D721Med (cell line): ENCODE measurements around the gene ZC3H12C.

Experiments
- DNase-seq: peaks from one replicate; pipeline ENCODE4 v3.0.0; 2011; ENCODE audit warnings: low spot score; ENCODE audit not compliant: insufficient read length
- FAIRE-seq: peaks from 2 replicates; lab custom pipeline; 2011; peaks lifted over from hg19 to GRCh38; lab: Jason Lieb, UNC
- TF ChIP-seq, protein P1 (sequence below): IDR thresholded peaks from 2 replicates; pipeline ENCODE4 v1.5.1; 2012; ENCODE audit warnings: mild to moderate bottlenecking, control low read depth; ENCODE audit not compliant: insufficient read depth; ENCODE audit errors: missing control alignments

ZC3H12C gene

DNA sequence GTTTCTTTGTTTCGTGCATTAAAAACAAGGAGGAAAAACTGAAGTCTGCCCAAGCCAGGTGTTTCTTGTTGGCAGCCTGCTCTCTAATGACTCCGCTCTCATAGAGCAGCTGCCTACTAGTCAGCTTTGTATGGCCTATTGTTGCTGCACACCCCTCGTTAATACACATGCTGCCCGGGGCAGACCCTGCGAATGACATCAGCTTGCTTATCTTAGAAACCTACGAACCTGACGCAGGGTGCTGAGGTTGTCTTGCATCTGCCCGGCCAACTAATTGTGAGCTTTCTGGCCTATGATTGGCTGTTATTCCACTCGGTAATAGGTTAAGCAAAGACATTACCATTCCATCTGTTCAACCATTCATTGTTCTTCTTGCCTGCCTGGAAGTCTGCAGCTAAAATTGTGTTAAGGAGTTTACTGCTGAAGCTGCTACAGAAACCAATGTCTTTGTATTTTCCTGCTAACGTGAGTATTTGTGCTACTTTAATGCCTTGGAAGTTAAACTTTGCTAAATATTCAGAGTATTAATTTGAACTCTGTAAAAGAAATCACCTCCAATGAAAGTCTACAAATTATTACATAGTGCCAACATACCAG lies 37.5 kb downstream of the ZC3H12C start:
- FAIRE-seq (no peak), DNase-seq (no peak)
- TF ChIP-seq, protein P1, sequence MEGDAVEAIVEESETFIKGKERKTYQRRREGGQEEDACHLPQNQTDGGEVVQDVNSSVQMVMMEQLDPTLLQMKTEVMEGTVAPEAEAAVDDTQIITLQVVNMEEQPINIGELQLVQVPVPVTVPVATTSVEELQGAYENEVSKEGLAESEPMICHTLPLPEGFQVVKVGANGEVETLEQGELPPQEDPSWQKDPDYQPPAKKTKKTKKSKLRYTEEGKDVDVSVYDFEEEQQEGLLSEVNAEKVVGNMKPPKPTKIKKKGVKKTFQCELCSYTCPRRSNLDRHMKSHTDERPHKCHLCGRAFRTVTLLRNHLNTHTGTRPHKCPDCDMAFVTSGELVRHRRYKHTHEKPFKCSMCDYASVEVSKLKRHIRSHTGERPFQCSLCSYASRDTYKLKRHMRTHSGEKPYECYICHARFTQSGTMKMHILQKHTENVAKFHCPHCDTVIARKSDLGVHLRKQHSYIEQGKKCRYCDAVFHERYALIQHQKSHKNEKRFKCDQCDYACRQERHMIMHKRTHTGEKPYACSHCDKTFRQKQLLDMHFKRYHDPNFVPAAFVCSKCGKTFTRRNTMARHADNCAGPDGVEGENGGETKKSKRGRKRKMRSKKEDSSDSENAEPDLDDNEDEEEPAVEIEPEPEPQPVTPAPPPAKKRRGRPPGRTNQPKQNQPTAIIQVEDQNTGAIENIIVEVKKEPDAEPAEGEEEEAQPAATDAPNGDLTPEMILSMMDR, result no peak

DNA sequence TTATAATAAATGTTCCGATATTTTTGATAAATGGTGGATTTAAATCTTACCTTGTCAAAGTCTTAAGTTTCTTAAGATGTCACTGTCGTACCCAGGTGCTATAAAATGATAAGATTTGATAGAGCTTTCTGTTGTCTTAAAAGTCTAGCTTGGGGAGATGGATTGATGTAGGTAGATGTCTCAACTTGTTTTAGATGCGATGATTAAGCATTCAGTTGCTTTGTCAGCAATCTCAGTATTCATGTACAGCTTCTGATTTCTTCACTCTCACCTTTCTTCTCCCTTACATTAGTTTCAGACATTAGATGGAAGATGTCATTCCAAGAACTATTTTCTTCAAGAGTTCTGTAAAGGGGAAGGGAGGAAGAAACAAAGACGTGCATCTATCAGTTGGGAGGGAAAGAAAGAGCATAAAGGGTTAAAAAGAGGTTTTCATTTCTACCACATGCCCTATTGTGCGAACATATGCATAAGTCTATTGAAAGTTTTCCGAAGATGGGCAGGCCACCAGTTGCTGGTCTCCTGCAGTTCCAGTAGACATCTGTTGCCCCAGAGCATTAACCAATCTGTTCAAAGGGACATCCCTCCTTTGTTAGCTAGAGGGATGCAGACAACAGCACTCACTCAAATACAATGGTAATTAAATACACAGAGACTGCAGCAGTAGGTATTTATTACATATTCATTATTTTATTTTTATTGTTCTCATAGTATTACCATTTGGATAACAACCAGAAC lies 38.4 kb downstream of the ZC3H12C start:
- FAIRE-seq (no peak), DNase-seq (no peak)
- TF ChIP-seq, protein P1, result no peak

DNA sequence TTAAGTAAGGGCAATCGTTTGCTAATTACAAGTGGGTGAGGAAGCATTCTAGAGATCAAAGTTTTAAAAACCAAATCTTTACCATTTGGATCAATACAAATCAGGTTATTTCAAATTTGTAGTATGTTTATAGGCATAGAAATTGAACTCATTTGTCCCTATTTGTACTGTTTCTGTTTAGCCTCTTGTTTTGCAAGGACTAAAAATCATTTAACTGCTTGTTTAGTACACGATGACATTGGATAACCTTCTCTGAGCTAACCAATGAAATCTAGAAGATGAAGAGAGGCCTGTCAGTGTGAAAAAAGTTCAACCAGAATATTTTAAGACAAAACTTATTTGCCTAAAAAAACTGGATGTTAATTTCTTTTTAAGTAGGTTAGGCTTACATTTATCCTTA lies 40.0 kb downstream of the ZC3H12C start:
- TF ChIP-seq, protein P1, result no peak
- DNase-seq (no peak), FAIRE-seq (no peak)

DNA sequence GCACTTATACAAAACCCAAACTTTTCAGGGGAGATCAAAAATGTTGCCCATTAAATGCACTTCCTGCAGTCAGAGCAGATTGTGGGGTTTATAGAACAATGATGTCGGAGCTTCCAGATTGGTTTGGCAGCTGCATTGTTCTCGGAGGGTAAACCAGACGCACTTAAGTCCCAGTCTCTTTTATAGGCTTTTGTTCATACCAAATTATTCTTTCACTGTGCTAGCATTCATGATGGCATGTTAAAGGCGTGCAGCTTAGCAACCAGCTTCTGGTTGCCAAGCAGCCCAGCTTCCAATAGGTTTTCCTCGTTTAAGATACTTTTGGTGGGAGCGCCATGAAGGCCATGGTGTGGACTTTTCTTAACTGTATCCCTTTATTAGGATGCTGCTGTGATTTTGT lies 40.9 kb downstream of the ZC3H12C start:
- FAIRE-seq (no peak), DNase-seq (no peak)
- TF ChIP-seq, protein P1, result no peak

DNA sequence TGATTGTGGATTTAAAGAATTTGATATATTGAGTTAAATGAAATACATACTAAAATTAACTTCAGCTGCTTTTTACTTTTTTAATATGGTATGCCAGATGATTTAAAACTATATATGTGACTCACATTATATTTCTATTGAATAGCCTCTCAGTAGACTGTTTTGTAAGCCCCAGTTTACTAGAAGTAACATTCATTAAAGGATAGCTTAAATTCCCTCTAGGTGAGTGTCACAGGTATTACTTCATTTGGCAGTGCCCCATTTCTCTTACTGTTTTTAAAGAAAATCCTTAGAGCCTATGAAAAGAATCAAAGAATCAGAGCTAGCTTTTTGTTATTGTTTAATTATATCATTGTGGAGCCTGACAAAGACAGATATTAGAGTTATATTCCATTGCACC lies 48.6 kb downstream of the ZC3H12C start:
- FAIRE-seq, result no peak
- DNase-seq, result no peak
- TF ChIP-seq, protein P1, result no peak

DNA sequence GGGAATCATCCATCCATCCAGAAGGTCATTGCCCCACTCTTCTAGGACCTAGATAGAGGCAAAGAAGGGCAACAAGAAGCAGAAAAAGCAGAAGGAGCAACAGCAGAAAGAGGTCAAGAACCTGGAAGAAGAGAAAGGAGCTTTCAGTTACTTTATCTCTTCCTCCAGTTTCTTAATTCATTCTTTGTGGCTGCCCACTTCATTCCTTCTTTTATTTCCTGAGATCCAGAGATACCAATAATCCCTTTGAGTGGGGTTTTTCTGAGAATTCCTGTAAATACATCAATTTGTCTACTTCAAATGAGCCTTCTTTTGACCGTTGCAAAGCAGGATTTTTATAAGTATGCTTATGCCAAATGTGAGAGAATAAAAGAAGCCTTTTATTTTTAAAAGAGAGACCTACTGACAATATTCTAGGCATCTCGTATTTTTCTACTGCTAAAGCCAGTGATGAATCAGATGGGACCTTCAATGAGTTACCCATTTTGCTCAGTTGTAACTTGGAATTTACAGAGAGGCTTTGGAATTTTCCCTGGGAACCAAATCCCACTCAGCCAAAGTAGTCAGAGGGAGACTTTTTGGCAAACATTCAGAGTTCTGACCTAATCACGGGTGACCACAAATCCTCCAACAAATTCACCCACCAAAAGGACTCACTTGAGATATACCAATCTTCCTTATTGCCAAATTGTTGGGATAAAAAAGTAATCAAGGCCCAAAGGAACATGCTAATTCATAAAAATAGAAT lies 54.9 kb downstream of the ZC3H12C start:
- FAIRE-seq (no peak), DNase-seq (no peak)
- TF ChIP-seq, protein P1, result no peak
